Effector CD8-positive, alpha-beta T cell (primary cell): Measurements from ENCODE around the gene CLDN1.

Experiments
- DNase-seq: peaks from one replicate; lab custom pipeline; 2025; lab: John Stamatoyannopoulos, UW
- total RNA-seq, 4 experiments: gene quantifications; one replicate each; lab custom pipeline; 2026; lab: John Stamatoyannopoulos, UW

The CLDN1 gene, protein sequence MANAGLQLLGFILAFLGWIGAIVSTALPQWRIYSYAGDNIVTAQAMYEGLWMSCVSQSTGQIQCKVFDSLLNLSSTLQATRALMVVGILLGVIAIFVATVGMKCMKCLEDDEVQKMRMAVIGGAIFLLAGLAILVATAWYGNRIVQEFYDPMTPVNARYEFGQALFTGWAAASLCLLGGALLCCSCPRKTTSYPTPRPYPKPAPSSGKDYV
- total RNA-seq = 0 to 0.36 (median 0.19) reads per million in 4 experiments

DNA sequence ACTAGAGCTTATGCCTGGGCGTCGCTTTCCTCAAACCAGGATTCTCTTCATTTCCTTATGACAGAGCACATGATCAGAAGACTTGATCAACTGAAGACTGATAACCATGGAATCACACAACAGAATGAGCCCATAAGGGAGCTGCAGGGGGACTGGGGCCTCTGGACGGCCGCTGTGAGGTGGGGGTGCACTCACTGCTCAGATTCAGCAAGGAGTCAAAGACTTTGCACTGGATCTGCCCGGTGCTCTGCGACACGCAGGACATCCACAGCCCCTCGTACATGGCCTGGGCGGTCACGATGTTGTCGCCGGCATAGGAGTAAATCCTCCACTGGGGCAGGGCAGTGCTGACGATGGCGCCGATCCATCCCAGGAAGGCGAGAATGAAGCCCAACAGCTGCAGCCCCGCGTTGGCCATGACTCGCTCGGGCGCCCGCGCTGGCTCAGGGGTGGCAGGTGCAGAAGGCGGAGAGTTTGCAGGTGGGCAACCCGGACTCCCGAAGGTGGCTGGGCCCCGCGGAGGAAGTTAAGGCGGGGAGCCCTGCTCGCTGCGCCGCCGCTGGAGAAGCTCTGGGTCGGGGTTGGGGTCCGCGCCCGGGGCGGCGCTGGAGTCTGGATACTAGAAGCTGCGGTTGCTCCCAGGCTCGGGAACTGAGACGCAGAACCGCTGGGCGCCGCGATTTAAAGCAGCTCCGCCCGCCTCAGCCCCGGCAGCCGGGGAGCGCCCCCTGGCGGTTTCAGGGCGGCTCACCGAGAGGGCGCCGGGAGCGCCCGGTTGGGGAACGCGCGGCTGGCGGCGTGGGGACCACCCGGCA lies at the start of gene CLDN1:
Gene CLDN1, minus strand, starts transcription at position 658 of the 815 bp plus-strand sequence. Its CDS starts 240 bp downstream, at position 418.
- peak; percentile 61 for DNase-seq

DNA sequence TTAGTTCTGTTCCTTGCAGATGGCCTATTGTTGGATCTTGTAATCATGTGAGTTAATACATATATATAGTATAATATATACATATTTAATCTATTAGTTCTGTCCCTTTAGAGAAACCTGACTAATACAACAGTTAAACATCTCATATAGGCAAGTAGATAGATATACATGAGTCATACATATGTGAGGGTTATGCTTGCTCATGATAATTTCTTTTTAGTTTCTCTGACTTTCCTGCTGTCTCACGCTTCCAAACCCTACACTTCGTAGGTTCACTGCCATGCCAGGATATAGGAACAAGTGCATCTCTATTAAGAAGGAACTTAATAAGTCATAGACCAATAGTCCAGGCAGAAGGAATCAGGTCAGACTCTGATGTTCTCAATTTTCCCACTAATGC lies 48.9 kb upstream of the CLDN1 start:
- no peak for DNase-seq

DNA sequence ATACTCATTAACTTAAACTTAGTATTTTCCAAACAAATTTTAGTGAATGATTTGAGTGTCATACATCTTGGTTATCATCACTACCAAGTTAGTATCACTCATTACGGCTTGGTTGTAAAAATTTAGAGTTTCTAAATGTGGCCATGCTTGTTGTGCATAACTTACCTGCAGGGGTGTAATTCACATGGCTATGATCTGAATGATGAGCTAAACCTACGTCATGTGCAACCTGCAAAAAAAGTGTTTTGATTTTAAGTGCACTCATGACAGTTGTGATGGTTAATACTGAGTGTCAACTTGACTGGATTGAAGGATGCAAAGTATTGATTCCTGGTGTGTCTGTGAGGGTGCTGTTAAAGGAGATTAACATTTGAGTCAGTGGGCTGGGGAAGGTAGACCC lies 48.1 kb upstream of the CLDN1 start:
- no peak for DNase-seq

DNA sequence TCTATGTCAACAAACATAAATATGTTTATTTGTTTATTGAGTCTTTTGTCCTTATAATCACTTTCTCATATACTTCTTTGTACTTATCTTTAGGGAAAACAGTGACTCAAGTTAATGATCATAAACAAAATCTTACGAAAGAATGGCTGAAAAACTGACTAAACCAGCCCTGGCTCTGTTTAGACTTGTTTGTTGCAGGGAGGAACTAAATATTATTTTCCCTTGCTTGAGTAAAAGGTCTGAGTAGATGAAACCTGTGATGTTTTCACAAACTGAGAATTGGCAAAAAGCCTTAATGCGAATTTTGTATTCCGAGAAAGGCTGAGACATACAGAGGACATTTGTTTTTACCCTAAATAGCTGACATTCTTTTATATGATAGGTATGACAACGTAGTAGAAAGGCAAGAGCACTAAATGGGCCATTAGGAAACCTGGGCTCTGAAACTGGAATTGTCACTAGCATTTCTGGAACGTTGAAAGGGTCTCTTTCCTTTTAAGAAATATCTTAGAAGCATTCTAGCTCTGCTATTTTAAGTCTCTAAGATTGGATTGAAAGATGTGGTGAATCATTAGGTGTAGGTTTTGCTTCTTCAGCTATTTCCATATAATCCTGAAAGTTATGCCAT lies 47.5 kb upstream of the CLDN1 start:
- no peak for DNase-seq

DNA sequence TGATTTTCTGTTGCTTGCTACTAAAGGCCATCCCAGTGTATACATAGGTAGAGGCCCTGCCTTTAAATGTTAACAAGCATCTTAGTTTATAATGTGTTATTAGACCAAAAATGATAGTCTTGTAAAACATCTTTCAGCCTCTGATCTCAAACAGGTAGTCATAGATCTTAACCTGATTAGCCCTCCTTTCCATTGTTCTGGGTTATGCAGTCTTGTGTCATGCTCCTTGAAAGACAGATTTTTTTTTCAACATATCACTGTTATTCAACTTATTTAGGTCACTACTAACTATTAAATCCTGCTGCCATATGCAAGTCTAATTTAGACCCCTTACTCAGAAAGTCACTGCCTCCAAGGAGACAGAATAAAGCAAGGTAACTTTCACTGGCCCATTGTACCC lies 46.6 kb upstream of the CLDN1 start:
- DNase-seq = no peak

DNA sequence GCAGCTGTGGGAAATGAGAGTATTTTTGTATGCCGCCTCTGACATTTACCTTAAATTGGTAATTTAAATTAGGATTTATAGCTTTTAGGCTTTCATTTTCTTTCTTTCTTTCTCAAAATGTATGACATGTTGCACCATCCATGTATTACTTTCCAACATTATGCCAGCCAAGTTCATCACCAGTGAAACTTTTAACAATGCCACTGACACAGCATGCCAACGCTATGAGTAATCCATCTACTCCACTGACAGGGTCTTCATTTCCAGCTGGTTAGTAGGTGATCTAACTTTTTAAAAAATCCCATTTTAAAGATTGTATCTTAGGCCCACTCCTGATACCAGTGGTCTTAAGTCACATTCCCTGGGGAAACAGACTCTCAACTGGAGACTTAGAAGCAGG lies 43.9 kb upstream of the CLDN1 start:
- DNase-seq = no peak

DNA sequence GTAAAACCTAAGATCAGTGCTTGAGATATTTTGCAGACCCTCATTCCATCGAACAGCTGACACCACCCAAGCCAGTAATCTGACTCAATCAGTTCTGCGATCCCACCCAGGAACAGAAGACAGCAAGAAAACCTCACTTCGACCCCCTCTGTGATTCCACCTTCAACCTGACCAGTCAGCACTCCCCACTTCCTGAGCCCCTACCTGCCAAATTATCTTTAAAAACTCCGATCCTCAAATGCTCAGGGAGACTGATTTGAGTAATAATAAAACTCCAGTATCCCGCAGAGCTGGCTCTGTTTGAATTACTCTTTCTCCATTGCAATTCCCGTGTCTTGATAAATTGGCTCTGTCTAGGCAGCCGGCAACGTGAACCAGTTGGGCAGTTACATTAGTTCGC lies 40.0 kb upstream of the CLDN1 start:
- no peak for DNase-seq

DNA sequence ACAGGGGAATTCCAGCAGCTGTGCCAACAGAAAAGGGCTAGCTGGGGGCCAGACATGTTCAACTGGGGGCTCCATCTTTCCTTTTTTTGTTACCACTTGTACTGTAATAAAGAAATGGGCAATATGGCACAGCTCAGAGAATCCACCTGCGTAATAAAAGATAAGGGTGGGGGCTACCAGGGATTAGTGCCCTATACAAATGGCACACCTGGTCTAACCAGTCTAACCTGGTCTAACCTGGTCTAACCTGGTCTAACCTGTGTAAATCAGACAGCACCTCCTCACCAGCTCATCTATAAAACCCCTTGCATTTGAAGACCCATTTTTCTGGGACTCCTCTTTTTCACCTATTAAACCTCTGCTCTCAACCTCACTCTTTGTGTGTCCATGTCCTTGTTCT lies 39.5 kb upstream of the CLDN1 start:
- DNase-seq = no peak

DNA sequence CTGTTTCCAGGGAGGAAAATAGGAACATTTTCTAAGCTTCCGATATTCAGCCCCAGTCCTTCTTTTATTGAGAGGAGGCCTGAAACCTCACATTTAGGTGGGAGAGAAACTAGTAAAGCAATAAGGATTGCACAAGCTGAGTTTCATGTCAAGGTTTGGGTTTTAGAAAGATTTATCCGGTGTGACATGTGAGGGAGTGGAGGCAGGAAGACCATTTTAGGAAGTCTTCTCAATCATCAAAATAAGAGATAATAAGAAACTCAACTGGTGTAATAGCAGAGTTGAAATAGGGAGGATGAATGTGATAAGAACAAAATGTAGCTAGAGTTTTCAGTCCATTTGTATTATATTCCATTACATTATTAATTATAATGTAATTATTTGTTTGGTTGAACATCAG lies 38.0 kb upstream of the CLDN1 start:
- DNase-seq = no peak

DNA sequence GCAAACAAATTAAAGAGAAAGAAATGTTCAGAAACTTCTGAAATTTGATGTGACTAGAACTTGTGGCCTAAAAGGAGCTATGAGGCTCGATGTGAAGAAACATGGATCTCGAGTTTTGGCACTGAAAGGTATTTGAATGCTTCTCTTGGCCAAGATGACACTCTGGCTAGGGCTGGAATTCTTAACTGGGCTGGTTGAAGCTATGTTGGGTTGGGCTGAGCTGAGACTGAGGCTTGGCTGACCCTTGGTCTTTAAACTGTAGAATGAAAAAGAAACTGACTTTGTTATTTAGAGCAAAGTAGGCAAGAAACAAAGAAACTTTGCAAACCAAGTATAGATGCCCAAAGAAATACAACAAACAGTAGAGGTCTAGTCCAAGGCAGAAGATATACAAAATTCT lies 37.6 kb upstream of the CLDN1 start:
- no peak for DNase-seq

DNA sequence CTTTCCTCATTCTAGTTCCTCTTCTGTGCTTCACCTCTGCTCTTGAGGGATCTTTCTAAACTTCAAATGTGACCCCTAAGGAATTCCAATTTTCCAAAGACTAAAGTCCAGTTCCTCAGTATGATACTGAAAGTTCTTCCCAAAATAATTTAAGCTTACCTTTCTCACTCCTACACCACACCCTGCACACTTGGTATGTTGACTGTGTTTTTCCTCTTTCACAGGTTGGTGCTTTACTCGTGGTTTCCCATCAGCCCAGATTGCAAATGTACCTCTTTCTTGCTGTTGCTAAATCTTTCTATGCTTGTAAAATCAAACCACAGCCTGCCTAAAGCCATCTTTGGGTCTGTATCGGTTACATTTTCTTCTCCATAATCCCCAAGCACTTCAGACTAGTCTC lies 35.2 kb upstream of the CLDN1 start:
- no peak for DNase-seq

DNA sequence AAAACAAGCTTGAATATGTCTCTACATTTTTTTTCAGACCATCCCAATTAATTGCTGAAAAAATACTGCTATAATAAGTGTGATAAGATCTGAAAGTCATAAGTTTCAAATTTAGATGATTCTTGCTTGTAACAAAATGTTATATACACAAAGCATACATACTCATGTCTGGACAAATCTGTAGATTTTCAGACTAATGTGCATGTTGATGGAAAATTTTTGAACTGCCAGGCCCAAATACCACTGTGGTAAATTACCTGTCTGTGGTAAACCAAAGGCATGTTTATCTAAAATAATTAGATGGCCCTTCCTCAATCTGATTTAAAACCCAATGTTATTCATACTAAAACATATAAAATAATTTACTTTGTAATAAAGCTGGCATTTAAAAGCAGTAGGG lies 34.0 kb upstream of the CLDN1 start:
- no peak for DNase-seq

DNA sequence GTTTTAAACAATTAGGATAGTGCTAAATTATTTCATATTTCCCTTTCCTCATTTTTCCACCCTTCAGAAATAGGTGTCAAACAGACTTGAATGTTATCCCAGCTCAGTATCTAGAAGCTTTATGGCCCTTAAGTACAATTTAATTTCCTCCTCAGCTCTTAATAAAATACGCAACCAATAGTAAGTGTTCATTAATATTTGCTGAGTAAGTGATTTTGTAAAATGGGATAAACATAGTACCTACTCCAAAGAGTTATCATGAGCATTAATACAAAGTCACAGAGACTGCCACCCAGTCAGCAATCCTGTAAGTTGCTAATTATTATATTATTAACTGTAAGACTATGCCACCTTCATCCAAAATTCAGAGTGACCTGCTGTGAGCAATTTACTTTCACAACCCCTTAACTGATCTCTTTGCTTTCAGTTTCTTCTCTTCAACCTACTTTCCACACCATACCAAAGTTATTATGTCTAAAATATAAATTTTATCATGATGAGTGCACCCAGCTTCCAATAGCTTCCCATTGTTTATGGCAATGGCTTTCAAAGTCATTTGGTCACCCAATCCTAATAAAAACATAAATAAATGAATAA lies 30.7 kb upstream of the CLDN1 start:
- no peak for DNase-seq

DNA sequence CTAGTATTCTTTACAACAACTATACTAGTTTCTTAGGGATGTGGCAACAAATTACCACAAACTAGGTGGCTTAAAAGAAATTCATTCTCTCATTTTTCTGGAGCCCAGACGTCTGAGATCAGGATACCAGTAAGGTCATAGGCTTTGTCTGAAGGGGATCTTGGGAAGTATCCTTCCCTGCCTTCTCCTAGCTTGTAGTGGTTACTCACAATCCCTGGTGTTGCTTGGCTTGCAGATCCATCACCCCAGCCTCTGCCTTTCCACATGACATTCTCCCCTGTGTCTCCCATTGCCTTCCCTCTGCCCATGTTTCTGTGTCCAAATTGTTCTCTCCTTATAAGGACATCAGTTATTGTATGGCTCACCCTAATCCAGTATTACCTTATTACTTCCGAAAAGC lies 24.3 kb upstream of the CLDN1 start:
- DNase-seq = no peak

DNA sequence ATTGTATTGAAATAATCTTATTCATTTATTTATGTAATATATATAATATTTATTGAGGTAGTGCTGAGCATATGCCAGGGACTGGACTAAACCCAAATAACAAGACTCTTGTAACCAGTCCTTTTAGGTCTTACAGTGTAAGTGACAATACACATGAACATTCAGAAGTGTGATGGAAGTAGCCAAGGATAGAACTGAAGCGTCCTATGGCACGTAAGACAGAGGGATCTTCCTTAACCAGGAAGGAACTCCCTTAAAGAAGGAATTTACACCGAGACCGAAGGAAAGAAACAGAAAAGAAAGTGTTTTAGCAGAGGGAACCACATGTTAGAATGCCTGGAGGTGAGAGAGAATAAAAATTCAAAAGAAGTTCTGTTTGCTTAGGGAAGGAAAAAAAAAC lies 23.6 kb upstream of the CLDN1 start:
- no peak for DNase-seq

DNA sequence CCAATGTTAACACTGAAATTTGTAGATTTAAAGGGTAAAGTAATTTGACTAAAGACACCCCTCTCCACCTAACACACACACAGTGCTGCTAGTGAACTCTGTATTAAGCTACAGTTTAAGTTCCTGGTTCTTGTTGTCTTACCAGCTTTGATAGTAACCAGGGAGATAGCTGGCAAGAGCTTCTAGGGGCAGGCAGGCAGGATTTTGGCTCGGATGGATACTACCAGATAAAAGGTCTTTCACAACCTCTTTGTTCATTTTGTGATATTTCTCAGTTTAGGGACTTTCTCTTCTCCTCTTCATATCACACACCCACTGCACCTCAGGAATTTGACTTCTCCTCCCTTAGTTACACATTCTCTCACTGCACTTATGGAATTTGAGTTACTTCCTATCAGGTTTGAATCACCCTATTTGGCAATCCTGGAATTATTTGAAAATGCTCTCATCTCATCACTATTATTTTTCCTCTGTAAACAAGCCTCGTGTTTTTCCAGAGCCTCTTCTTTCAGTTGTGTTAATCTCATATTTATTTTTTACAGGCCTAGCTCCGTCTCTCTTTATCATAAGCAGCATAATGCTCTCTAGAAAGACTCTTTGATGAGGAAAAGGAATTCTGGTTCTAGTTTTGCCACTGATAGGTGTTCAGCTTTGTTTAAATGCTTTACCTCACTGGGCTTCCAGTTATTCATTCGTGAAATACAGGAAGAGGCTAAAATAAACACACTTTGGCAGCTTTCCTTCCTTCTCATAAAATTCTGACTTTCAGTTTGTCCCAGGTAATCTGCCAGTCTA lies 23.0 kb upstream of the CLDN1 start:
- no peak for DNase-seq

DNA sequence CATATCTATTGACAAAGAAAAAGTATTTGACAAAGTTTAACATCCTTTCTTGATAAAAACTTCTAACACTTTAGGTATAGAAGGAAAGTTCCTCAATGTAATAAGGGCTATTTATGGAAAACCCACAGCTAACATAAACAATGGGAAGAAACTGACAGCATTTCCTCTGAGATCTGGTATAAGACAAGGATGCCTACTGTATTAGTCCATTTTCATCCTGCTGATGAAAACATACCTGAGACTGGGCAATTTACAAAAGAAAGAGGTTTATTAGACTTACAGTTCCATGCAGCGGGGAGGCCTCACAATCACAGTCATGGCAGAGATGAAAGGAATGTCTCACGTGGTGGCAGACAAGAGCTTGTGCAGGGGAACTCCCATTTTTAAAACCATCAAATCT lies 17.8 kb upstream of the CLDN1 start:
- no peak for DNase-seq

DNA sequence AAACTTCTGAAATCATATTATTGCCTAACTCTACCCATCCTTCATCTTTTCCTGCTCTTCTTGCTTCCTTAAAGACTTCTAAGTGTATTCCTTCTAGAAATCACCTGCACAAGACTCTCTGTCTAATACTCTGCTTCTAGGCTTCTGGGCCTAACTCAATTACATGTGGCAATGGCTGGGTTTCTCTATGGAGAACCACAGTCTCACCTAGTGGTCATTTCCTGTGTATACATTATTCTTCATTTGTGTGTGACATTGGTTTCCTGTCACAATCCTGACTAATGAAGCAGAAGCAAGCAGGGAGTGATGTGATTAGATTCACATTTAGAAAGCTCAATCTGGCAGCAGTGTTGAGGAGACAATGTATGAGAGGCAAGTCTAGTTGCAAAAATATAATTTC lies 16.9 kb upstream of the CLDN1 start:
- no peak for DNase-seq

DNA sequence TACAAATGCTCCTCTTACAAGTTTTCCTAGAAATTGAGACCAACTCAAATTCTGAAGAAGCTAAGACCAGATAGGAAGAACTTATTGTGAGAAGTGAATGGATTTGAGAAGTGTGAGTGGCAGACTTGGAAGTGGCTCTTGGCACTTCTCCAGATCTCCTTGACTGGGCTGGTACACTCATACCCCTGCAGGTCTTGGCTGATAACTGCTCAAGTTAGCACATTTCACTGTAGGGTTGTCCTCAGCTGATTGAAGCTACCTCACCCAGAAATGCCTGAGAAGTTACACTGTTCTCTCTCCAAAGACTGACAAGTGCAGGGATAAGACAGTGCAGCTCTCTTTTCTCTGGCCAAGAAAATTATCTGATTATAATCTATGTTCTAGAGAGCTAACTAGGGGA lies 16.5 kb upstream of the CLDN1 start:
- no peak for DNase-seq

DNA sequence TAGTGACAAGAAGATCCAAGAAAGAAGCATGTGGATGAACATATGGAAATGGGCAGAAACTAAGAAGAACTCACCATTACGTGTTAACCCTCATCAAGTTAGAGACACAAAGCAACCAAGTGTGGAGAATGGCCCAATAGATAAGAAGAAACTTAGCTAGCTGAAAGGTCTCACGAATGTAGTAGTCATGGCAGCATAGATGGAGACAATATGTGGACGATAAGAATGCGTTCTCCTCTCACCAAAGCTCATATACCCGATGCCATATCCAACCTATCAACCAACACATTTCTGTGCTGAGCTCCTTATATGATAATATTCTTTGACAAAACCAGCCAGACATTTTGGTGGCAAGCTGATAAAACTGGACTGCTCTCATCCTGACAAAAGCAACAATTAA lies 15.1 kb upstream of the CLDN1 start:
- no peak for DNase-seq

DNA sequence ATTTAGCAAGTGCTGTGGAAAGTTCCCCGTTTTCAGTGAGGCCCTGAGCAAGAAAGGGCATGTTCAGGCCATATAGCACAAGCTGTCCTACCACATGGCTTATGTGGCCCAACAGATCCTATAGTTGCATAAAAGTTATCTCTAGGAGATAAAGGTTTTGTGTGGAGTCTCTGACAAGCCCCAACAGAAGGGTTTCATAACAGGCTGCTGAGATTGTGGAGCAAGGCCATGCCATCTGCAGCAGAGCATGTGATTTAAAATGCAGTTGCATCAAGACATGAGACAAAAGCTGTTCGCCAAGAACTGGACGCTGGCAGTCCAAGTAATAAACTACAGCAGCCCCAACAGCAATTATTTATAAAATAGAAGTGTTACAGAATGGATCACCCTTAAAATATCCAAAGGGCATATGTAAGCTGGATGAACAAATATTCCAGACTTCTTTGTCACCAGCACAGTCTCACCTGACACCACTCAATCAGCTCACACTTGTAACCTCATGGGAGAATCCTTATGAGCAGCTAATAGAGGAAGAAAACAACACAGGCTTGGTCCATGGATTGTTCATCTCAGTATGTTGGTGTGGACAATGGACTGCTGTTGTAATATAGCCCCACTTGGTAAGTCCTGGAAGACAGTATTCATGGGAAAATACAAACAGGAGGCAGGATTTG lies 14.4 kb upstream of the CLDN1 start:
- no peak for DNase-seq
